Activated CD4-positive, alpha-beta T cell treated with anti-CD3 and anti-CD28 coated beads for 4 hours (primary cell): ENCODE measurements around the gene ANO10.
"Not testable (repeated sequence)": the region's sequence is repeated elsewhere in the genome, so short reads cannot be mapped to it uniquely, and the experiment has no call there.

Experiments
- DNase-seq, 2 donors: peaks; one replicate each; pipeline ENCODE4 v3.0.0-alpha.2; 2020

Gene ANO10

GRCh38 chr3:43369404-43370292 lies 252.2 kb downstream of the ANO10 start:
- DNase-seq = no peak

GRCh38 chr3:43366885-43367284 lies 254.9 kb downstream of the ANO10 start:
- no peak for DNase-seq

- DNase-seq = no peak
Measured at GRCh38 chr3:43366481-43366880, 255.3 kb downstream of the ANO10 start.

- DNase-seq = no peak
Measured at GRCh38 chr3:43365601-43366305, 256.1 kb downstream of the ANO10 start.

- no peak for DNase-seq
Measured at GRCh38 chr3:43364926-43365325, 256.9 kb downstream of the ANO10 start.

GRCh38 chr3:43364494-43364893 lies 257.3 kb downstream of the ANO10 start:
- DNase-seq = no peak

GRCh38 chr3:43363621-43364266 lies 258.1 kb downstream of the ANO10 start:
- DNase-seq = no peak

- no peak for DNase-seq
Measured at GRCh38 chr3:43362961-43363360, 258.9 kb downstream of the ANO10 start.

- DNase-seq = no peak
Measured at GRCh38 chr3:43362183-43362582, 259.6 kb downstream of the ANO10 start.

- DNase-seq = no peak
Measured at GRCh38 chr3:43361077-43361476, 260.7 kb downstream of the ANO10 start.

GRCh38 chr3:43356033-43356432 lies 265.8 kb downstream of the ANO10 start:
- DNase-seq = not testable (repeated sequence)

- DNase-seq = no peak
Measured at GRCh38 chr3:43353923-43354670, 267.7 kb downstream of the ANO10 start.

GRCh38 chr3:43353393-43353792 lies 268.4 kb downstream of the ANO10 start:
- no peak for DNase-seq

GRCh38 chr3:43349716-43350115 lies 272.1 kb downstream of the ANO10 start:
- no peak for DNase-seq

GRCh38 chr3:43348852-43349574 lies 272.8 kb downstream of the ANO10 start:
- DNase-seq = no peak

- no peak for DNase-seq
Measured at GRCh38 chr3:43348350-43348749, 273.5 kb downstream of the ANO10 start.

GRCh38 chr3:43347774-43348173 lies 274.0 kb downstream of the ANO10 start:
- DNase-seq = no peak

- DNase-seq = no peak
Measured at GRCh38 chr3:43346978-43347749, 274.6 kb downstream of the ANO10 start.

- no peak for DNase-seq
Measured at GRCh38 chr3:43345877-43346276, 275.9 kb downstream of the ANO10 start.

GRCh38 chr3:43345246-43345645 lies 276.6 kb downstream of the ANO10 start:
- no peak for DNase-seq

GRCh38 chr3:43344520-43344919 lies 277.3 kb downstream of the ANO10 start:
- DNase-seq = no peak
